GM12891 (cell line): ENCODE results near the gene FAM216B.

Source experiments
- PAX5 ChIP-seq: IDR thresholded peaks from 2 replicates; pipeline ENCODE4 v1.6.1; 2011; ENCODE audit warnings: low read length, moderate library complexity, mild to moderate bottlenecking; ENCODE audit not compliant: insufficient read depth, severe bottlenecking
- POLR2A ChIP-seq: IDR thresholded peaks from 2 replicates; pipeline ENCODE4 v1.6.1; 2011; ENCODE audit warnings: low read depth, low read length, control low read depth
- SPI1 ChIP-seq: IDR thresholded peaks from 2 replicates; pipeline ENCODE4 v1.6.1; 2011; ENCODE audit warnings: low read depth, low read length, control low read depth
- TAF1 ChIP-seq: IDR thresholded peaks from 2 replicates; pipeline ENCODE4 v1.6.1; 2011; ENCODE audit warnings: low read depth, low read length, control low read depth

- TF ChIP-seq SPI1 (no peak), PAX5 (no peak), TAF1 (no peak), POLR2A (no peak)
Observed at GRCh38 chr13:42754801-42755510, 26.4 kb upstream of the FAM216B start.
